ENCODE measurements around the gene TRIM46. TPM values are rescaled to one million over a fixed set of nuclear protein-coding genes. Genes with fewer than 3 reads are reported as not detected.

The TRIM46 gene
- total and polyA plus RNA-seq, 9 of the 15 experiments (the other 6 are each of a cell fraction or from before 2014, with no cell fraction given): 0.05 to 0.60 (median 0.16) TPM; not detected in 3

GRCh38 chr1:155172732-155173477 is 744 bp upstream of the TRIM46 start, which contains the start of gene KRTCAP2 (continued):
- TF ChIP-seq ETV6 (IDR thresholded peaks at IDR 0.05; ENCODE audit: borderline replicate concordance in 1 of 2, low read depth in 2 of 2, low read length in 1 of 2) (no peak), ETV6 (CRISPR knock-in tag; IDR thresholded peaks at IDR 0.05; ENCODE audit: borderline replicate concordance) (no peak), KDM1A (IDR thresholded peaks at IDR 0.05) (no peak), ZBTB33 (CRISPR knock-in tag; IDR thresholded peaks at IDR 0.05) (no peak), PHB (CRISPR knock-in tag; IDR thresholded peaks at IDR 0.05) (no peak), PPARD (CRISPR knock-in tag; IDR thresholded peaks at IDR 0.05) (no peak), ERF (CRISPR knock-in tag; IDR thresholded peaks at IDR 0.05) (no peak), GMEB1 (CRISPR knock-in tag; IDR thresholded peaks at IDR 0.05) (0 out of 2 replicates have a peak, but pooled peaks have one; percentile 11), ESRRA (IDR thresholded peaks at IDR 0.05; ENCODE audit: borderline replicate concordance, low read depth) (peak; percentile 66; the same call in 1 of the 2 replicates), ZNF766 (CRISPR knock-in tag; conservative IDR thresholded peaks at IDR 0.05) (no peak; the same call in 1 of the 2 replicates), HSF4 (CRISPR knock-in tag; IDR thresholded peaks at IDR 0.05; ENCODE audit: borderline replicate concordance) (no peak), ZBTB43 (CRISPR knock-in tag; IDR thresholded peaks at IDR 0.05) (no peak), STAT5B (CRISPR knock-in tag; IDR thresholded peaks at IDR 0.05) (no peak), NCOR1 (IDR thresholded peaks at IDR 0.05) (no peak), SAFB (IDR thresholded peaks at IDR 0.05; ENCODE audit: borderline replicate concordance, low read depth, low read length) (no peak), FUS (optimal IDR thresholded peaks at IDR 0.05; ENCODE audit: low read depth, low read length) (no peak), KLF1 (tag; IDR thresholded peaks at IDR 0.05) (no peak), UBTF (IDR thresholded peaks at IDR 0.05; ENCODE audit: borderline replicate concordance in 1 of 2, low read depth in 2 of 2, low read length in 2 of 2) (no peak), MIER1 (IDR thresholded peaks at IDR 0.05; ENCODE audit: low read depth) (no peak; the same call in 1 of the 2 replicates), ZKSCAN8 (CRISPR knock-in tag; IDR thresholded peaks at IDR 0.05) (no peak), SIN3A (IDR thresholded peaks at IDR 0.05; ENCODE audit: borderline replicate concordance in 2 of 2, control insufficient read depth in 1 of 2, low read depth in 2 of 2, low read length in 2 of 2) (no peak)
